Measurements from ENCODE around the gene GIMAP2.
"Not testable (repeated sequence)": the region's sequence is repeated elsewhere in the genome, so short reads cannot be mapped to it uniquely, and the experiment has no call there.

DNA sequence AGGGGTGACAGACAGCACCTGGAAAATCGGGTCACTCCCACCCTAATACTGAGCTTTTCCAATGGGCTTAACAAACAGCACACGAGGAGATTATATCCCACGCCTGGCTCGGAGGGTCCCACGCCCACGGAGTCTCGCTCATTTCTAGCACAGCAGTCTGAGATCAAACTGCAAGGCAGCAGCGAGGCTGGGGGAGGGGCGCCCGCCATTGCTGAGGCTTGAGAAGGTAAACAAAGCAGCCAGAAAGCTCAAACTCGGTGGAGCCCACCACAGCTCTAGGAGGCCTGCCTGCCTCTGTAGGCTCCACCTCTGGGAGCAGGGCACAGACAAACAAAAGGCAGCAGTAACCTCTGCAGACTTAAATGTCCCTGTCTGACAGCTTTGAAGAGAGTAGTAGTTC lies 6.9 kb upstream of the GIMAP2 start:
- TF ChIP-seq, protein P1, sequence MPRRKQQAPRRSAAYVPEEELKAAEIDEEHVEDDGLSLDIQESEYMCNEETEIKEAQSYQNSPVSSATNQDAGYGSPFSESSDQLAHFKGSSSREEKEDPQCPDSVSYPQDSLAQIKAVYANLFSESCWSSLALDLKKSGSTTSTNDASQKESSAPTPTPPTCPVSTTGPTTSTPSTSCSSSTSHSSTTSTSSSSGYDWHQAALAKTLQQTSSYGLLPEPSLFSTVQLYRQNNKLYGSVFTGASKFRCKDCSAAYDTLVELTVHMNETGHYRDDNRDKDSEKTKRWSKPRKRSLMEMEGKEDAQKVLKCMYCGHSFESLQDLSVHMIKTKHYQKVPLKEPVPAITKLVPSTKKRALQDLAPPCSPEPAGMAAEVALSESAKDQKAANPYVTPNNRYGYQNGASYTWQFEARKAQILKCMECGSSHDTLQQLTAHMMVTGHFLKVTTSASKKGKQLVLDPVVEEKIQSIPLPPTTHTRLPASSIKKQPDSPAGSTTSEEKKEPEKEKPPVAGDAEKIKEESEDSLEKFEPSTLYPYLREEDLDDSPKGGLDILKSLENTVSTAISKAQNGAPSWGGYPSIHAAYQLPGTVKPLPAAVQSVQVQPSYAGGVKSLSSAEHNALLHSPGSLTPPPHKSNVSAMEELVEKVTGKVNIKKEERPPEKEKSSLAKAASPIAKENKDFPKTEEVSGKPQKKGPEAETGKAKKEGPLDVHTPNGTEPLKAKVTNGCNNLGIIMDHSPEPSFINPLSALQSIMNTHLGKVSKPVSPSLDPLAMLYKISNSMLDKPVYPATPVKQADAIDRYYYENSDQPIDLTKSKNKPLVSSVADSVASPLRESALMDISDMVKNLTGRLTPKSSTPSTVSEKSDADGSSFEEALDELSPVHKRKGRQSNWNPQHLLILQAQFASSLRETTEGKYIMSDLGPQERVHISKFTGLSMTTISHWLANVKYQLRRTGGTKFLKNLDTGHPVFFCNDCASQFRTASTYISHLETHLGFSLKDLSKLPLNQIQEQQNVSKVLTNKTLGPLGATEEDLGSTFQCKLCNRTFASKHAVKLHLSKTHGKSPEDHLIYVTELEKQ (tag by site-specific recombination; IDR thresholded peaks at IDR 0.05; ENCODE audit: borderline replicate concordance), result not testable (repeated sequence)
- not testable (repeated sequence) for TF ChIP-seq CTCF (tag by site-specific recombination; IDR thresholded peaks at IDR 0.05); ZNF202 (tag by site-specific recombination; IDR thresholded peaks at IDR 0.05; ENCODE audit: borderline replicate concordance)
